ENCODE results near the gene ADGRB3. TPM values are rescaled to one million over a fixed set of nuclear protein-coding genes. Genes with fewer than 3 reads are reported as not detected.

Gene ADGRB3
- polyA plus RNA-seq, 3 donors: 0.04 to 0.23 (median 0.05) TPM

GRCh38 chr6:68652117-68652536 lies 17.0 kb downstream of the ADGRB3 start:
- H3K27ac Mint-ChIP-seq: no peak overlapping the region
- H3K4me1 Mint-ChIP-seq: no peaks in the 10 kb centered on the region
- Histone ChIP-seq H3K36me3 (replicated peaks in 1 of 2; ENCODE audit: control insufficient read depth in 1 of 2, insufficient read depth in 2 of 2, low read length in 2 of 2) (no peaks in the 10 kb centered on the region), H3K4me3 (replicated peaks in 1 of 3; ENCODE audit: low read depth in 2 of 3, low read length in 3 of 3) (no peak overlapping the region), H3K27ac (ENCODE audit: low read depth in 1 of 2, low read length in 2 of 2) (no peak overlapping the region), H3K9me3 (replicated peaks in 1 of 2; ENCODE audit: control insufficient read depth in 1 of 2, insufficient read depth in 1 of 2, low read length in 2 of 2) (no peaks in the 10 kb centered on the region), H2AFZ (ENCODE audit: insufficient read depth, low read depth, low read length, poor library complexity, severe bottlenecking) (no peak overlapping the region), H3K9ac (ENCODE audit: insufficient read depth, low read length, poor library complexity, severe bottlenecking) (no peak overlapping the region), H3K79me2 (ENCODE audit: insufficient read depth, low read length) (no peaks in the 10 kb centered on the region), H4K20me1 (ENCODE audit: insufficient read depth, low read length) (no peaks in the 10 kb centered on the region), H3K27me3 (ENCODE audit: control insufficient read depth in 2 of 2, insufficient read depth in 2 of 2, low read length in 2 of 2) (no peaks in the 10 kb centered on the region), H3K4me1 (ENCODE audit: control insufficient read depth in 1 of 2, insufficient read depth in 2 of 2, low read length in 2 of 2) (no peaks in the 10 kb centered on the region), H3K4me2 (replicated peaks; ENCODE audit: extremely low read depth, low read length, poor library complexity, severe bottlenecking) (no peak overlapping the region)
- 91% methylated on average over 6 of the region's 6 CpGs for WGBS (ENCODE audit: insufficient coverage)
- DNase-seq: no peak
- TF ChIP-seq CTCF (IDR thresholded peaks at IDR 0.05): no peak
- intact Hi-C loops (cut with micrococcal nuclease): no loop called here
- H3K4me3 Mint-ChIP-seq: no peak overlapping the region
- H3K9me3 Mint-ChIP-seq: no peaks in the 10 kb centered on the region
- H3K27me3 Mint-ChIP-seq (ENCODE audit: low read depth in 3 of 3): peaks cover 2 to 3% (median 2%) of the 10 kb centered on the region in 3 donors
- H3K36me3 Mint-ChIP-seq: no peaks in the 10 kb centered on the region

- TF ChIP-seq CTCF (IDR thresholded peaks at IDR 0.05): no peak
- Histone ChIP-seq H2AFZ (ENCODE audit: insufficient read depth, low read depth, low read length, poor library complexity, severe bottlenecking) (no peak overlapping the region), H3K4me3 (replicated peaks in 1 of 3; ENCODE audit: low read depth in 2 of 3, low read length in 3 of 3) (no peak overlapping the region), H3K36me3 (replicated peaks in 1 of 2; ENCODE audit: control insufficient read depth in 1 of 2, insufficient read depth in 2 of 2, low read length in 2 of 2) (no peaks in the 10 kb centered on the region), H3K4me2 (replicated peaks; ENCODE audit: extremely low read depth, low read length, poor library complexity, severe bottlenecking) (no peak overlapping the region), H3K27me3 (ENCODE audit: control insufficient read depth in 2 of 2, insufficient read depth in 2 of 2, low read length in 2 of 2) (no peaks in the 10 kb centered on the region), H4K20me1 (ENCODE audit: insufficient read depth, low read length) (no peaks in the 10 kb centered on the region), H3K79me2 (ENCODE audit: insufficient read depth, low read length) (no peaks in the 10 kb centered on the region), H3K4me1 (ENCODE audit: control insufficient read depth in 1 of 2, insufficient read depth in 2 of 2, low read length in 2 of 2) (no peaks in the 10 kb centered on the region), H3K9me3 (replicated peaks in 1 of 2; ENCODE audit: control insufficient read depth in 1 of 2, insufficient read depth in 1 of 2, low read length in 2 of 2) (no peaks in the 10 kb centered on the region), H3K9ac (ENCODE audit: insufficient read depth, low read length, poor library complexity, severe bottlenecking) (no peak overlapping the region), H3K27ac (ENCODE audit: low read depth in 1 of 2, low read length in 2 of 2) (no peak overlapping the region)
- intact Hi-C loops (cut with micrococcal nuclease): no loop called here
- no peaks in the 10 kb centered on the region for H3K4me1 Mint-ChIP-seq
- no peak overlapping the region for H3K4me3 Mint-ChIP-seq
- peaks cover 2 to 3% (median 2%) of the 10 kb centered on the region in 3 donors for H3K27me3 Mint-ChIP-seq (ENCODE audit: low read depth in 3 of 3)
- H3K27ac Mint-ChIP-seq: no peak overlapping the region
- DNase-seq: no peak
- H3K36me3 Mint-ChIP-seq: no peaks in the 10 kb centered on the region
- WGBS (ENCODE audit: insufficient coverage): no CpG with 5 or more reads among the region's 3 CpGs
- H3K9me3 Mint-ChIP-seq: no peaks in the 10 kb centered on the region
These were observed 18.1 kb downstream of the ADGRB3 start for GRCh38 chr6:68653074-68653705.
